NCI-H748 treated with DMSO at 0.1 percent for 48 hours (cell line): ENCODE results near the gene GPR155.
"Not testable (repeated sequence)": the region's sequence is repeated elsewhere in the genome, so short reads cannot be mapped to it uniquely, and the experiment has no call there.

ENCODE experiments used
- DNase-seq: peaks from one replicate; lab custom pipeline; 2025; lab: John Stamatoyannopoulos, UW

The GPR155 gene

GRCh38 chr2:174490051-174490450 is 3.2 kb upstream of the GPR155 start:
- DNase-seq, result no peak

- DNase-seq, result not testable (repeated sequence)
Measured at GRCh38 chr2:174489520-174489919, 2.7 kb upstream of the GPR155 start.

GRCh38 chr2:174487820-174488162 is 962 bp upstream of the GPR155 start:
- DNase-seq, result no peak

GRCh38 chr2:174487108-174487819 is 435 bp upstream of the GPR155 start:
- DNase-seq, result peak; percentile 91

- no peak for DNase-seq
Measured at GRCh38 chr2:174485788-174486562, 854 bp downstream of the GPR155 start.

GRCh38 chr2:174485045-174485444 is 1.8 kb downstream of the GPR155 start:
- not testable (repeated sequence) for DNase-seq

- no peak for DNase-seq
Measured at GRCh38 chr2:174484573-174484972, 2.3 kb downstream of the GPR155 start.

- no peak for DNase-seq
Measured at GRCh38 chr2:174482854-174483253, 4.0 kb downstream of the GPR155 start.

- DNase-seq, result peak; percentile 94
Measured at GRCh38 chr2:174477759-174478158, 9.1 kb downstream of the GPR155 start.

GRCh38 chr2:174473796-174474195 is 13.0 kb downstream of the GPR155 start:
- no peak for DNase-seq

- no peak for DNase-seq
Measured at GRCh38 chr2:174465327-174465726, 21.5 kb downstream of the GPR155 start.

GRCh38 chr2:174461221-174461620 is 25.6 kb downstream of the GPR155 start:
- DNase-seq, result no peak

GRCh38 chr2:174454566-174454965 is 32.3 kb downstream of the GPR155 start:
- DNase-seq, result no peak

- DNase-seq, result no peak
Measured at GRCh38 chr2:174450021-174450816, 36.6 kb downstream of the GPR155 start.

- no peak for DNase-seq
Measured at GRCh38 chr2:174449033-174449432, 37.8 kb downstream of the GPR155 start.

GRCh38 chr2:174446531-174446930 is 40.3 kb downstream of the GPR155 start:
- no peak for DNase-seq

GRCh38 chr2:174445248-174445647 is 41.6 kb downstream of the GPR155 start:
- no peak for DNase-seq

- DNase-seq, result no peak
Measured at GRCh38 chr2:174444761-174445160, 42.1 kb downstream of the GPR155 start.

GRCh38 chr2:174442546-174443510 is 44.0 kb downstream of the GPR155 start:
- DNase-seq, result no peak

- DNase-seq, result no peak
Measured at GRCh38 chr2:174439950-174440349, 46.9 kb downstream of the GPR155 start.

GRCh38 chr2:174439323-174439722 is 47.5 kb downstream of the GPR155 start:
- DNase-seq, result no peak
